Ovary (tissue), 3 donors: ENCODE data around the gene FUCA2.

Experiments
- CTCF ChIP-seq, 3 donors: fragments of 450-650 bp in 2 of 3; fragments of 200-600 bp in 1 of 3; IDR thresholded peaks; one replicate each; pipeline versions ENCODE4 v1.5.1 to v1.8.0; 2016 to 2022; ENCODE audit warnings: antibody characterized with exemption in 3 of 3, mild to moderate bottlenecking in 1 of 3
- EP300 ChIP-seq: sonication (generic); formaldehyde crosslinking; IDR thresholded peaks from one replicate; pipeline ENCODE4 v1.6.1; 2017; ENCODE audit warnings: antibody characterized with exemption
- donor health status: DM: no; HTN: no; CAD: no.

GRCh38 chr6:143549949-143550268 lies 38.4 kb upstream of the FUCA2 start:
- no peak for TF ChIP-seq CTCF (IDR thresholded peaks at IDR 0.05)
- no peak for TF ChIP-seq EP300
